DND-41 (cell line): ENCODE measurements around the gene KIF13A.
A peak's percentile ranks its signal among the peaks of the same experiment; 100 is the strongest.

Experiments
- ATAC-seq: fragments of 200-7000 bp; cut with Tn5 transposase; 3 replicates; pipeline ENCODE4 v1.9.1; 2021; ENCODE audit warnings: low read depth; ENCODE audit not compliant: insufficient read depth
- DNase-seq: peaks from one replicate; pipeline ENCODE4 v3.0.0-alpha.2; 2020
- H2AFZ ChIP-seq: 2 replicates; pipeline ENCODE4 v1.6.0; 2012; ENCODE audit warnings: low read depth, low read length
- H3K27ac ChIP-seq: 2 replicates; pipeline ENCODE4 v1.5.1; 2012; ENCODE audit warnings: low read length, inconsistent platforms
- H3K27me3 ChIP-seq: fragments of 200-600 bp; sonication (generic); 2 replicates; pipeline ENCODE4 v1.6.0; 2012; ENCODE audit warnings: low read length, mild to moderate bottlenecking, inconsistent platforms; ENCODE audit not compliant: insufficient read depth, poor library complexity
- H3K36me3 ChIP-seq: 2 replicates; pipeline ENCODE4 v1.5.1; 2012; ENCODE audit warnings: low read length, inconsistent platforms; ENCODE audit not compliant: insufficient read depth
- H3K4me1 ChIP-seq: 2 replicates; pipeline ENCODE4 v1.5.1; 2012; ENCODE audit warnings: mild to moderate bottlenecking, low read length; ENCODE audit not compliant: insufficient read depth
- H3K4me2 ChIP-seq: 2 replicates; pipeline ENCODE4 v1.6.0; 2012; ENCODE audit warnings: mild to moderate bottlenecking, moderate library complexity, low read length, inconsistent platforms; ENCODE audit not compliant: insufficient read depth
- H3K4me3 ChIP-seq, 2 experiments: fragments of 200-600 bp in 1 of 2; shearing (Covaris generic) in 1 of 2; 2 replicates each; pipeline ENCODE4 v1.5.1; 2012 to 2016; ENCODE audit warnings: inconsistent platforms in 2 of 2, low read length in 2 of 2, mild to moderate bottlenecking in 2 of 2, low read depth in 1 of 2, moderate library complexity in 1 of 2
- H3K79me2 ChIP-seq: 2 replicates; pipeline ENCODE4 v1.6.0; 2012; ENCODE audit warnings: low read length, inconsistent platforms; ENCODE audit not compliant: insufficient read depth
- H3K9ac ChIP-seq: 2 replicates; pipeline ENCODE4 v1.6.0; 2012; ENCODE audit warnings: low read depth, mild to moderate bottlenecking, inconsistent platforms, low read length, moderate library complexity
- H3K9me3 ChIP-seq: 2 replicates; pipeline ENCODE4 v1.5.1; 2012; ENCODE audit warnings: low read length, moderate library complexity, mild to moderate bottlenecking, inconsistent platforms; ENCODE audit not compliant: insufficient read depth, severe bottlenecking
- H4K20me1 ChIP-seq: 2 replicates; pipeline ENCODE4 v1.6.0; 2012; ENCODE audit warnings: low read length; ENCODE audit not compliant: insufficient read depth
- CTCF ChIP-seq: IDR thresholded peaks from 2 replicates; pipeline ENCODE4 v1.5.1; 2012; ENCODE audit warnings: borderline replicate concordance, low read length, moderate library complexity, mild to moderate bottlenecking; ENCODE audit not compliant: poor library complexity, severe bottlenecking; ENCODE audit errors: extremely low read depth
- EZH2 ChIP-seq: IDR thresholded peaks from 3 replicates; pipeline ENCODE4 v1.6.1; 2012; ENCODE audit warnings: borderline replicate concordance, low read depth, mild to moderate bottlenecking, moderate library complexity, low read length, inconsistent platforms; ENCODE audit not compliant: severe bottlenecking

Gene KIF13A

GRCh38 chr6:17987447-17987696 is at the start of gene KIF13A:
Gene KIF13A (minus strand): TSS chr6:17987635. CDS start chr6:17987463, 172 bp downstream.
- H3K79me2 ChIP-seq: no peaks in the 10 kb centered on the region
- H3K27me3 ChIP-seq: no peaks in the 10 kb centered on the region
- no peak for ATAC-seq
- no peaks in the 10 kb centered on the region for H3K9me3 ChIP-seq
- no peak within 1 kb of the TSS for H3K4me2 ChIP-seq
- no peaks in the 10 kb centered on the region for H3K36me3 ChIP-seq
- H3K4me1 ChIP-seq: no peaks in the 10 kb centered on the region
- no peak within 1 kb of the TSS for H3K27ac ChIP-seq
- no peak for DNase-seq
- H3K9ac ChIP-seq: no peak within 1 kb of the TSS
- no peak within 1 kb of the TSS for H3K4me3 ChIP-seq
- H4K20me1 ChIP-seq: no peaks in the 10 kb centered on the region
- TF ChIP-seq CTCF: no peak
- TF ChIP-seq EZH2: no peak
- no peak within 1 kb of the TSS for H2AFZ ChIP-seq

- H3K9ac ChIP-seq: no peak overlapping the region
- H3K27ac ChIP-seq: no peak overlapping the region
- no peaks in the 10 kb centered on the region for H4K20me1 ChIP-seq
- ATAC-seq: no peak
- peaks cover 8% of the 10 kb centered on the region for H3K27me3 ChIP-seq
- H3K4me1 ChIP-seq: no peaks in the 10 kb centered on the region
- H2AFZ ChIP-seq: no peak overlapping the region
- H3K4me3 ChIP-seq: no peak overlapping the region
- H3K4me2 ChIP-seq: no peak overlapping the region
- DNase-seq: no peak
- no peaks in the 10 kb centered on the region for H3K79me2 ChIP-seq
- H3K36me3 ChIP-seq: no peaks in the 10 kb centered on the region
- H3K9me3 ChIP-seq: no peaks in the 10 kb centered on the region
- TF ChIP-seq CTCF (no peak), EZH2 (no peak)
Measured at GRCh38 chr6:18036781-18037180, 49.3 kb upstream of the KIF13A start.

- H3K27ac ChIP-seq: no peak overlapping the region
- no peak overlapping the region for H3K4me2 ChIP-seq
- H3K4me1 ChIP-seq: no peaks in the 10 kb centered on the region
- ATAC-seq (no peak), DNase-seq (no peak)
- no peak overlapping the region for H3K9ac ChIP-seq
- H3K36me3 ChIP-seq: no peaks in the 10 kb centered on the region
- H3K4me3 ChIP-seq: no peak overlapping the region
- H3K79me2 ChIP-seq: no peaks in the 10 kb centered on the region
- peaks cover 8% of the 10 kb centered on the region for H3K27me3 ChIP-seq
- no peak for TF ChIP-seq CTCF
- no peak for TF ChIP-seq EZH2
- H4K20me1 ChIP-seq: no peaks in the 10 kb centered on the region
- no peaks in the 10 kb centered on the region for H3K9me3 ChIP-seq
- no peak overlapping the region for H2AFZ ChIP-seq
Measured at GRCh38 chr6:18035330-18035854, 48.0 kb upstream of the KIF13A start.

- Histone ChIP-seq H3K79me2 (no peaks in the 10 kb centered on the region), H2AFZ (no peak overlapping the region), H3K9me3 (no peaks in the 10 kb centered on the region), H3K9ac (no peak overlapping the region), H3K36me3 (no peaks in the 10 kb centered on the region), H3K4me2 (no peak overlapping the region), H3K4me3 (no peak overlapping the region), H3K4me1 (no peaks in the 10 kb centered on the region), H3K27me3 (peaks cover 8% of the 10 kb centered on the region), H4K20me1 (no peaks in the 10 kb centered on the region), H3K27ac (no peak overlapping the region)
- peak; percentile 12 for DNase-seq
- no peak for ATAC-seq
- TF ChIP-seq EZH2 (no peak), CTCF (no peak)
Measured at GRCh38 chr6:18034798-18035202, 47.4 kb upstream of the KIF13A start.
